HepG2 (cell line): ENCODE results near the gene TMC2. TPM values are rescaled to one million over a fixed set of nuclear protein-coding genes. Genes with fewer than 3 reads are reported as not detected.

Experiments used
- BCL6 ChIP-seq: IDR thresholded peaks from 2 replicates; pipeline ENCODE4 v1.6.1; 2016; ENCODE audit warnings: missing genetic modification reagents, missing compliant biosample characterization
- HOXD1 ChIP-seq: sonication (generic); formaldehyde crosslinking; IDR thresholded peaks from 2 replicates; pipeline ENCODE4 v1.5.0; 2020; ENCODE audit warnings: missing genetic modification reagents
- KMT2A ChIP-seq: sonication (generic); formaldehyde crosslinking; IDR thresholded peaks from 2 replicates; pipeline ENCODE4 v1.4.0; 2020; ENCODE audit warnings: missing genetic modification reagents
- RBM39 ChIP-seq: fragments of 200-400 bp; formaldehyde crosslinking; IDR thresholded peaks from one replicate; pipeline ENCODE4 v1.6.1; 2018; ENCODE audit warnings: antibody characterized with exemption, mild to moderate bottlenecking, low read depth, low read length; ENCODE audit not compliant: poor library complexity, severe bottlenecking
- RFXANK ChIP-seq: IDR thresholded peaks from 2 replicates; pipeline ENCODE4 v1.6.1; 2016
- SIN3B ChIP-seq: fragments of 150-350 bp; IDR thresholded peaks from 2 replicates; pipeline ENCODE4 v1.6.1; 2014; ENCODE audit warnings: low read length
- ZBTB1 ChIP-seq: sonication (generic); formaldehyde crosslinking; IDR thresholded peaks from 2 replicates; pipeline ENCODE4 v1.4.0; 2020; ENCODE audit warnings: missing genetic modification reagents, borderline replicate concordance
- ZGPAT ChIP-seq: IDR thresholded peaks from 2 replicates; pipeline ENCODE4 v1.6.1; 2016; ENCODE audit warnings: mild to moderate bottlenecking
- ZKSCAN8 ChIP-seq: IDR thresholded peaks from 2 replicates; pipeline ENCODE4 v1.6.1; 2016; ENCODE audit warnings: borderline replicate concordance, missing genetic modification reagents, missing compliant biosample characterization
- ZNF703 ChIP-seq: sonication (generic); formaldehyde crosslinking; IDR thresholded peaks from 2 replicates; pipeline ENCODE4 v1.5.1; 2020; ENCODE audit warnings: missing genetic modification reagents, mild to moderate bottlenecking, moderate library complexity, borderline replicate concordance
- ZNF768 ChIP-seq: sonication (generic); formaldehyde crosslinking; IDR thresholded peaks from 2 replicates; pipeline ENCODE4 v1.4.0; 2020; ENCODE audit warnings: missing genetic modification reagents
- polyA plus RNA-seq, 8 experiments: library from polyadenylated mRNA; depleted of rRNA in 3 of 8; stranded (reverse) in 7 of 8; unstranded in 1 of 8; fragments of >200 nt; fragmentation: Illumina TruSeq in 4 of 8; extraction: Trizol in 4 of 8; gene quantifications; 2 replicates each; pipeline versions ENCODE4 v1.2.1 to v1.2.3, GENCODE V29; 2011 to 2016; ENCODE audit warnings: low read depth in 4 of 8, missing spikeins in 1 of 8, mixed read lengths in 1 of 8; ENCODE audit not compliant: insufficient read depth in 1 of 8
- total RNA-seq, 5 experiments: library from RNA; depleted of rRNA; stranded (reverse); fragments of >200 nt; fragmentation: Illumina TruSeq; extraction: Trizol; gene quantifications; 2 replicates each; pipeline ENCODE4 v1.2.3, GENCODE V29; 2016; ENCODE audit warnings: low read depth in 1 of 5
- TF ChIP-seq, protein P1 (sequence below), 2 experiments: sonication (generic) in 1 of 2; formaldehyde crosslinking in 1 of 2; IDR thresholded peaks; 2 replicates each; pipeline versions ENCODE4 v1.4.0 to v1.6.1; 2016 to 2020; ENCODE audit warnings: borderline replicate concordance in 1 of 2, low read depth in 1 of 2, mild to moderate bottlenecking in 1 of 2, missing genetic modification reagents in 1 of 2
- TF ChIP-seq, protein P2 (sequence below): sonication (generic); formaldehyde crosslinking; IDR thresholded peaks from 2 replicates; pipeline ENCODE4 v1.5.1; 2020; ENCODE audit warnings: mild to moderate bottlenecking, missing genetic modification reagents, moderate library complexity
- TF ChIP-seq, protein P3 (sequence below): sonication (generic); formaldehyde crosslinking; IDR thresholded peaks from 2 replicates; pipeline ENCODE4 v1.4.0; 2020; ENCODE audit warnings: mild to moderate bottlenecking, missing genetic modification reagents, borderline replicate concordance
- TF ChIP-seq, protein P4 (sequence below): sonication (generic); formaldehyde crosslinking; IDR thresholded peaks from 2 replicates; pipeline ENCODE4 v1.5.1; 2020; ENCODE audit warnings: missing genetic modification reagents, mild to moderate bottlenecking, borderline replicate concordance

Gene TMC2
- total and polyA plus RNA-seq, 2 of the 13 experiments (the other 11 are each of a cell fraction or from before 2014, with no cell fraction given): not detected

DNA sequence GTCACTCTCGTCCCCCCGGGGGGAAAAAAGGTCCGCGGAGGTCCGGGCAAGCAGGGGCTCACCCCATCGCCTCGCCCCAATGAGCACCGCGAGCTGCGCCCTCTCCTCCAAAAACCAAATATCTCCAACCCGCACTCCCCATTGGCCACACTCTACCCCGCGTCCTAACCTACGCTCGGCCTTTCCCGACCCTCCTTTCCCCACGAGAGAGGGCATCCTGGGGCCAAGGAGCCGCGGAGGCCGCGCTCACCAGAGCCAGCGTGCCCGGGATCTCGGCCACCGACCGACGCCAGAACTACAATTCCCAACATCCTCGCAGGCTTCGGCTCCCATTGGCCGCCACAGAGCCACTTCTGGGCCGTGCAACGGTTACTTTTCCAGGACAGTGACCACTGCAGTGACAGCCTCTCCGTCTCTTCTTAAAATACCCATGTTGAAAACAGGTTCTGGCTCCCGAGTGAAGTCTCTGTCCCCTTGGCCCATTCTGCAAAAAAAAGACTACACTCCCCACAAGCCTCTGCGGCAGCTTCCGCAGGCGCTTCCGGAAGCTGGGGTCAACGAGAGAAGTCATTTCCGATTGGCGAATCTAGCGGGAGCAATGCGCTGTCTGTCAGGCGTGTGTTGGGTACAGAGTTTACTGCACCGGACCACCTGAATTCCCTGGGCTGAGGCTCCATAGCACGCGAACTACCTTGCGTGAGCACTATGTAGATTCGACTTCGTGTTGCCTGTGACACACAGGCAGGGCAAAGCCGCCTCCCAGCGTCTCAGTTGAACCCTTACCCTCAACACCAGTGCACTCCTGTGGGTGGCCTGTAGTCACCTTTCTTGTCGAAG lies 27.5 kb upstream of the TMC2 start, which contains the start of gene ZNF343 (continued):
- TF ChIP-seq, protein P1, sequence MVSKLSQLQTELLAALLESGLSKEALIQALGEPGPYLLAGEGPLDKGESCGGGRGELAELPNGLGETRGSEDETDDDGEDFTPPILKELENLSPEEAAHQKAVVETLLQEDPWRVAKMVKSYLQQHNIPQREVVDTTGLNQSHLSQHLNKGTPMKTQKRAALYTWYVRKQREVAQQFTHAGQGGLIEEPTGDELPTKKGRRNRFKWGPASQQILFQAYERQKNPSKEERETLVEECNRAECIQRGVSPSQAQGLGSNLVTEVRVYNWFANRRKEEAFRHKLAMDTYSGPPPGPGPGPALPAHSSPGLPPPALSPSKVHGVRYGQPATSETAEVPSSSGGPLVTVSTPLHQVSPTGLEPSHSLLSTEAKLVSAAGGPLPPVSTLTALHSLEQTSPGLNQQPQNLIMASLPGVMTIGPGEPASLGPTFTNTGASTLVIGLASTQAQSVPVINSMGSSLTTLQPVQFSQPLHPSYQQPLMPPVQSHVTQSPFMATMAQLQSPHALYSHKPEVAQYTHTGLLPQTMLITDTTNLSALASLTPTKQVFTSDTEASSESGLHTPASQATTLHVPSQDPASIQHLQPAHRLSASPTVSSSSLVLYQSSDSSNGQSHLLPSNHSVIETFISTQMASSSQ (IDR thresholded peaks at IDR 0.05; ENCODE audit: low read depth): peak; percentile 31; the same call in 1 of the 2 replicates
- TF ChIP-seq, protein P1 (CRISPR knock-in tag; IDR thresholded peaks at IDR 0.05; ENCODE audit: borderline replicate concordance): 0 out of 2 replicates have a peak, but pooled peaks have one; percentile 20
- TF ChIP-seq ZBTB1 (peak; percentile 75; the same call in 1 of the 2 replicates), KMT2A (peak; percentile 66; the same call in 1 of the 2 replicates), BCL6 (peak; percentile 36; the same call in 1 of the 2 replicates), HOXD1 (peak; percentile 24), SIN3B (no peak), ZGPAT (CRISPR knock-in tag) (peak; percentile 92), ZNF768 (no peak; the same call in 1 of the 2 replicates), ZKSCAN8 (CRISPR knock-in tag) (peak; percentile 22; the same call in 1 of the 2 replicates), RFXANK (CRISPR knock-in tag) (0 out of 2 replicates have a peak, but pooled peaks have one; percentile 50), ZNF703 (peak; percentile 0; the same call in 1 of the 2 replicates), RBM39 (peak; percentile 82)
- TF ChIP-seq, protein P2, sequence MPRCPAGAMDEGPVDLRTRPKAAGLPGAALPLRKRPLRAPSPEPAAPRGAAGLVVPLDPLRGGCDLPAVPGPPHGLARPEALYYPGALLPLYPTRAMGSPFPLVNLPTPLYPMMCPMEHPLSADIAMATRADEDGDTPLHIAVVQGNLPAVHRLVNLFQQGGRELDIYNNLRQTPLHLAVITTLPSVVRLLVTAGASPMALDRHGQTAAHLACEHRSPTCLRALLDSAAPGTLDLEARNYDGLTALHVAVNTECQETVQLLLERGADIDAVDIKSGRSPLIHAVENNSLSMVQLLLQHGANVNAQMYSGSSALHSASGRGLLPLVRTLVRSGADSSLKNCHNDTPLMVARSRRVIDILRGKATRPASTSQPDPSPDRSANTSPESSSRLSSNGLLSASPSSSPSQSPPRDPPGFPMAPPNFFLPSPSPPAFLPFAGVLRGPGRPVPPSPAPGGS (CRISPR knock-in tag): peak; percentile 87
- TF ChIP-seq, protein P3, sequence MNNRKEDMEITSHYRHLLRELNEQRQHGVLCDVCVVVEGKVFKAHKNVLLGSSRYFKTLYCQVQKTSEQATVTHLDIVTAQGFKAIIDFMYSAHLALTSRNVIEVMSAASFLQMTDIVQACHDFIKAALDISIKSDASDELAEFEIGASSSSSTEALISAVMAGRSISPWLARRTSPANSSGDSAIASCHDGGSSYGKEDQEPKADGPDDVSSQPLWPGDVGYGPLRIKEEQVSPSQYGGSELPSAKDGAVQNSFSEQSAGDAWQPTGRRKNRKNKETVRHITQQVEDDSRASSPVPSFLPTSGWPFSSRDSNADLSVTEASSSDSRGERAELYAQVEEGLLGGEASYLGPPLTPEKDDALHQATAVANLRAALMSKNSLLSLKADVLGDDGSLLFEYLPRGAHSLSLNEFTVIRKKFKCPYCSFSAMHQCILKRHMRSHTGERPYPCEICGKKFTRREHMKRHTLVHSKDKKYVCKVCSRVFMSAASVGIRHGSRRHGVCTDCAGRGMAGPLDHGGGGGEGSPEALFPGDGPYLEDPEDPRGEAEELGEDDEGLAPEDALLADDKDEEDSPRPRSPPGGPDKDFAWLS (CRISPR knock-in tag): no peak
- TF ChIP-seq, protein P4, sequence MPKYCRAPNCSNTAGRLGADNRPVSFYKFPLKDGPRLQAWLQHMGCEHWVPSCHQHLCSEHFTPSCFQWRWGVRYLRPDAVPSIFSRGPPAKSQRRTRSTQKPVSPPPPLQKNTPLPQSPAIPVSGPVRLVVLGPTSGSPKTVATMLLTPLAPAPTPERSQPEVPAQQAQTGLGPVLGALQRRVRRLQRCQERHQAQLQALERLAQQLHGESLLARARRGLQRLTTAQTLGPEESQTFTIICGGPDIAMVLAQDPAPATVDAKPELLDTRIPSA (CRISPR knock-in tag): peak; percentile 69; the same call in 1 of the 2 replicates
